Right cardiac atrium (tissue), 5 donors: ENCODE measurements around the gene RAB4A. TPM values are rescaled to one million over a fixed set of nuclear protein-coding genes. Genes with fewer than 3 reads are reported as not detected.
A peak's percentile ranks its signal among the peaks of the same experiment; 100 is the strongest.

ENCODE experiments used
- ATAC-seq, 2 donors: fragments of 200-7000 bp; cut with Tn5 transposase; one replicate each; pipeline versions ENCODE4 v1.8.0 to v1.9.1; 2020; ENCODE audit warnings: moderate library complexity in 2 of 2, mild to moderate bottlenecking in 1 of 2
- DNase-seq, 3 donors: peaks; one replicate each; pipeline ENCODE4 v3.0.0-alpha.2; 2020
- H3K27ac ChIP-seq: one replicate; pipeline ENCODE4 v1.5.1; 2013; ENCODE audit warnings: mild to moderate bottlenecking, low read length, control low read depth, moderate library complexity
- H3K27me3 ChIP-seq: one replicate; pipeline ENCODE4 v1.6.1; 2013; ENCODE audit not compliant: control insufficient read depth, insufficient read depth
- H3K4me1 ChIP-seq: one replicate; pipeline ENCODE4 v1.6.1; 2013; ENCODE audit warnings: low read length; ENCODE audit not compliant: control insufficient read depth, insufficient read depth
- H3K4me3 ChIP-seq: one replicate; pipeline ENCODE4 v1.5.1; 2013; ENCODE audit warnings: low read length, control low read depth
- H3K9me3 ChIP-seq: one replicate; pipeline ENCODE4 v1.6.1; 2013; ENCODE audit warnings: low read length; ENCODE audit not compliant: control insufficient read depth
- whole genome bisulfite sequencing: extraction: QIAGEN DNeasy Blood & Tissue Kit; methylation state at CpG from one replicate; pipeline ENCODE4 v1.1.7; 2013; 5-methylcytosine and 5-hydroxymethylcytosine counted together
- intact Hi-C, 4 donors: fragments of 100-400 bp; cut with DNase I; formaldehyde crosslinking; loops; one replicate each; pipeline versions ENCODE4 v1.11.0 to v1.14.0; 2022 to 2023
- polyA plus RNA-seq: library from polyadenylated mRNA; stranded (reverse); fragments of 200-250 nt; gene quantifications from one replicate; pipeline ENCODE4 v1.2.3, GENCODE V29; 2013
- total RNA-seq, 4 donors: library from RNA; stranded (reverse); fragmentation: NEBNext Ultra II Directional; extraction: Animal tissue kit (Norgen Biotek cat#: 25700); gene quantifications; one replicate each; pipeline ENCODE4 v1.2.1, GENCODE V29; 2021
- donor health status: healthy with polysubstance abuse.
- donor health status: DM: no; HTN: yes; CAD: no.
- donor health status: DM: no; HTN: no; CAD: no.
- donor health status: DM: no; HTN: yes; CAD: no; lungs with severe emphysema.
- donor health status: DM: yes; HTN: yes; CAD: no.

RAB4A gene
- total and polyA plus RNA-seq, 5 donors, result 50.1 to 114 (median 99.1) TPM

DNA sequence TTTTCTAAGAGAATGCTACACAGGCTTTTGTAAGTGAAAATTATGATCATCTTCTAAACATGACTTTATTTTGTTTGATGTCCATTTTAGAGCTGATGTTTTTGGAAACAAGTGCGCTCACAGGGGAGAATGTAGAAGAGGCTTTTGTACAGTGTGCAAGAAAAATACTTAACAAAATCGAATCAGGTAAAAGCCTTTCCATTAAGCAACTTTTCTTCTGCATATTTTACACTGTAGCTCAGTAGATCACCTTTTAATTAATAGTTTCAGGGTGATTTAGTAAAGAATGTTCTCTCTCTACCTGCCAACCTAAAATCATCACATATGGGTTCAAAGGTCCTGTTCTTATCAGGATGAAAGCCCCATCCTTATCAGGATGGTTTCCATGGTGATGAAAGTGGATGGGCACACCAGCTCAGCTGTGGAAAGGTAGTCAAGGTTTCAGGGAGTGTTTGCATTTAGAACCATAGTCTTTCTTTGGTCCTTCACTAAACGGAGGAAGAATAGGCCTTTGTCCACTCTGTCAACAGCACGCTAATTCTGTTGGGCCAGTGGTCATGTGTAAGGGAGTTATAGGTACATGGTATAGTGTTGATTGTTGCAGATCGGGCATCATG lies 28.1 kb downstream of the RAB4A start:
- H3K4me1 ChIP-seq, result no peaks in the 10 kb centered on the region
- intact Hi-C loops, result no loop called here
- H3K4me3 ChIP-seq, result no peak overlapping the region
- WGBS, result 91% methylated on average over 5 of the region's 5 CpGs
- no peaks in the 10 kb centered on the region for H3K27me3 ChIP-seq
- no peak for DNase-seq
- H3K27ac ChIP-seq, result no peak overlapping the region
- H3K9me3 ChIP-seq, result no peaks in the 10 kb centered on the region
- no peak for ATAC-seq

DNA sequence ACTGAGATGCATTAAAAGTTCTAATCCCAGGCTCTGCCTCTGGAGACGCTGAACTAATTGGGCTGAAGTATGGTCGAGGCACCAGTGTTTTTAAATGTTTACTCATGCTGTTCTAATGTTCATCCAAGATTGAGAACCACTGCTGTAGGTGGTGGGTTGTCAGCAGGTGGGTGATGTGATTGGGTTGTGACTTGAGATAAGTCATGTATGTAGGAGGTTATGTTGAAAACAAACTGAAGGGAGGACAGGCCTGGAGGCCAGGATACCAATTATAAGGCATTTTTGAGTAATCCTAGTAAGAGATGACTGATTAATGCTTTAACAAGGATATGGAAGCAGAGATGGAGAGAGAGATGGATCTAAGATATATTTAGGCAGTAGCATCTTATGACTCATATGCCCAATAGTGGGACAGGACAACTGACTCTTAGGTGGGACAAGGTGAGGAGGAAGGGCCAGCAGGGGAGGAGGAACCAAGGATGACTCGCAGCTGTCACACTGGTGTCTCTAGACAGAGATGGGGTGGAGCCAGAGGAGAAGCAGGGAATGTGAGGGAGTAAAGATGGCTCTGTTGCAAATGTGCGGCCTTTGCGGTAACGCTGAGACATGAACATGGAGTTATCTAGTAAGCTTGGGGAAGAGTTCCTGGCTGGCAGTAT lies 29.3 kb downstream of the RAB4A start:
- Histone ChIP-seq H3K27me3 (no peaks in the 10 kb centered on the region), H3K4me1 (no peaks in the 10 kb centered on the region), H3K4me3 (no peak overlapping the region), H3K27ac (no peak overlapping the region), H3K9me3 (no peaks in the 10 kb centered on the region)
- ATAC-seq (no peak), DNase-seq (no peak)
- 90% methylated on average over 6 of the region's 6 CpGs for WGBS
- intact Hi-C loops, result no loop called here

DNA sequence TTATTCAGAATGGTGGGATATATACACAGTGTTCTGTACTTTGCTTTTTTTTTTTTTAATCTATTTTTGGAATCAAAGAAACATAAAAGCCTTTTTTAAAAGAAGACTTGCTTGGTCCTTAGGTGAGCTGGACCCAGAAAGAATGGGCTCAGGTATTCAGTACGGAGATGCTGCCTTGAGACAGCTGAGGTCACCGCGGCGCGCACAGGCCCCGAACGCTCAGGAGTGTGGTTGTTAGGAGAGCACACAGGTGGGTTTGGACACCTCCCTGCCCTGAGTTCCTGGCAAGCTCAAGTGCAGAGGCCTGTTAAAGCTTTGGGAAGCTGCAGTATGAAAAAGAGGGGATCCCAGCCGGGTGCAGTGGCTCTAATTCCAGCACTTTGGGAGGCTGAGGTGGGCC lies 31.8 kb downstream of the RAB4A start:
- intact Hi-C loops, result no loop called here

DNA sequence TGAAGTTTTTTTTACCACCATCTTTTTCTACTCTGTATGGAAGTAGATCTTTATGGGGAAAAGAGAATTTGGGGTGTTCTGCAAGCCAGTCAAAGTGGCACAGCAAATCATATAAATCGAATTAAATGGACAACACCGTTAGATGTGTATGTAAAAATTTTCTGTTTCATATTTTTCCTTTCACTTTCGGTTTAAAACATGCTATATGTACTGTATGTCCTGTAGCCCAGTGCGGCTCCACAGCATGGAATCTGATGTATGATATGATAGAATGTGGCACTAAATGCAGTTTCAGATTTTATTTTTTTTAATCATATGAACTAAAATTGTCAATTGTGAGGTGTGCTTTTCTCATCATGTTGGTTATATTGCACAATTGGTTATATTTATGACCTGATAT lies 32.9 kb downstream of the RAB4A start:
- intact Hi-C loops, result no loop called here
- Histone ChIP-seq H3K27me3 (no peaks in the 10 kb centered on the region), H3K4me3 (no peak overlapping the region), H3K9me3 (no peaks in the 10 kb centered on the region), H3K27ac (no peak overlapping the region), H3K4me1 (no peaks in the 10 kb centered on the region)
- 92% methylated on average over 4 of the region's 4 CpGs for WGBS
- ATAC-seq (no peak), DNase-seq (no peak)

More for the DNA sequence above, 31.8 kb downstream of the RAB4A start:
- ATAC-seq (no peak), DNase-seq (no peak)
- Histone ChIP-seq H3K27me3 (no peaks in the 10 kb centered on the region), H3K9me3 (no peaks in the 10 kb centered on the region), H3K27ac (no peak overlapping the region), H3K4me1 (no peaks in the 10 kb centered on the region), H3K4me3 (no peak overlapping the region)
- 97% methylated on average over 8 of the region's 8 CpGs for WGBS

DNA sequence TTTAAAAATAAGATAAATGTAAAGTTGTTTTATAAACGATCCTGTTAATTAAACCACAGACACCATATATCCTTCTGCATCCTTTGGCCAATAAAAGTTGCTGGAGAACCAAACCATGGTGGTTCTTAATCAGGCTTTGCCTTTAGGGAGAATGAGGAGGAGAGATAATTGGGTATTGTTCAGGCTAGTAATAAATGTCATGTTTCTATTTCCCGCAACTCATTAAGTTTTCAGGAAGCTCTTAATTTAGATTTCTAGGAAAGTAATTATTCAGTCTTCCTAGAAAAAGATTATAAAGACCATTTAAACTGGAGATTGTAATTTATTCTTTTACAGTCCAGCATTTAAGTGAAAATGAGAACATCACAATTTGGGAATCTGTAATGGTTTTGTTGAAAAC lies 34.5 kb downstream of the RAB4A start:
- Histone ChIP-seq H3K27ac (no peak overlapping the region), H3K9me3 (no peaks in the 10 kb centered on the region), H3K4me3 (no peak overlapping the region), H3K4me1 (no peaks in the 10 kb centered on the region), H3K27me3 (no peaks in the 10 kb centered on the region)
- ATAC-seq (no peak), DNase-seq (no peak)
- 68% methylated on average over 2 of the region's 2 CpGs for WGBS
- intact Hi-C loops, result no loop called here

DNA sequence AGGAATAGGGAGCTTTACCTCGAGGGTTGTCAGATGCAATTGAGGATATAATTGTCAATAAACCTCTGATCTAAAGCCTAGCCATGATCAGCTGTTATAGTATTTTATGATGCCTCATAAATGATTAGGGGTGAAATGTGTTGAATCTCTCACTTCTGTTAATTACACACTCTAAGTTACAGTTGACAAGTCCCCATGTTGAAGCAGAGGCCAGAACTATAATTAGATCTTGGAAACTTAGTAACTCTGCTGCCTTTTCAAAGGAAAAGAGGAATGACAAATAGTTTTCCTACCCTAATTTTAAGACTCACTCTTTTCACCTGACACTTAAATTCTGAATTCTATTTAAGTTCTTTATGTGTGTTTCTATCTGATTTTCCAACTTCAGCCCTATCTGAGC lies 38.2 kb downstream of the RAB4A start:
- 66% methylated on average over 1 of the region's 1 CpG for WGBS
- Histone ChIP-seq H3K27ac (peak overlapping the region; percentile 68), H3K4me1 (peaks cover 2% of the 10 kb centered on the region), H3K9me3 (no peaks in the 10 kb centered on the region), H3K27me3 (no peaks in the 10 kb centered on the region), H3K4me3 (no peak overlapping the region)
- ATAC-seq (no peak), DNase-seq (no peak)
- intact Hi-C loops, result no loop called here

DNA sequence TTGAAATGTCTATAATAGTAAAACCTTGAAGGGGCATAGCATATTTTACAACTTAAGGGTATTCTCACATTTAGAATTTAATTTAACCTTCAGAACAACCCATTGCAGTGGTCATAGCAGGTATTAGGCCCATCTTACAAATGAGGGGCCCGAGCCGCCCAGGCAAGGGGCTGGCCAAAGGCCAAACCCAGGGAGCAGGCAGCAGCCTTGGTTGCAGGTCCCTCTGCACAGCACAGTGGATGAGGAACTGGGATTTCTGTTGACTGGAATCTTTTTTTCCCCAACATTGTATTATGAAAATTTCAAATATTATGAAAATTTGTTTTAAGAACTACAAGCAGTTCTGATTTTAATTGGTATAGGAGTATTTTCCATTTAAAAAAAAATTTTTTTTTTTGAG lies 38.8 kb downstream of the RAB4A start:
- DNase-seq, result no peak
- H3K9me3 ChIP-seq, result no peaks in the 10 kb centered on the region
- no peak overlapping the region for H3K27ac ChIP-seq
- ATAC-seq, result peak; percentile 40 to 56
- intact Hi-C loops, result no loop called here
- 76% methylated on average over 2 of the region's 2 CpGs for WGBS
- H3K4me3 ChIP-seq, result no peak overlapping the region
- peaks cover 2% of the 10 kb centered on the region for H3K4me1 ChIP-seq
- no peaks in the 10 kb centered on the region for H3K27me3 ChIP-seq

DNA sequence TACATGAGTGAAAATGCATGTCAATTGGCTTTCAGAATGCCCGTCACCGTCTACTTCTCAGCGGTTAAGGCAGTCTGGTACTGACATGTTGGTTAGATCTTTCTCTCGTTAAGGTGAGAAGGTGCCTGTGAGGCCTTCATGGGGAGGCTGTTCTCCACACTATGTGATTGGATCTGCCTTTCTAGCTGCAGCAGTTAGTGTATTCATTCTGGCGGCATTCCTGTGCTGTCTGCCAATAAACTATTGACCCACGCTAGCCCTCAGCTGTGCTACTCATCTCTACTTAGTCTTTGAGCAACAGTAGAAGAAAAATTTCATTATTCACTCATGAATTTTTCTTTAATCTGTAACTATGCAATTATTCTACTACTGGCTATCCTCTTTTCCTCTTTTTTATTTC lies 39.9 kb downstream of the RAB4A start:
- Histone ChIP-seq H3K27me3 (no peaks in the 10 kb centered on the region), H3K9me3 (no peaks in the 10 kb centered on the region), H3K4me3 (no peak overlapping the region), H3K27ac (peak overlapping the region; percentile 22), H3K4me1 (peaks cover 2% of the 10 kb centered on the region)
- peak; percentile 76 to 78 for ATAC-seq
- DNase-seq, result no peak
- WGBS, result 52% methylated on average over 6 of the region's 6 CpGs
- intact Hi-C loops, result no loop called here

DNA sequence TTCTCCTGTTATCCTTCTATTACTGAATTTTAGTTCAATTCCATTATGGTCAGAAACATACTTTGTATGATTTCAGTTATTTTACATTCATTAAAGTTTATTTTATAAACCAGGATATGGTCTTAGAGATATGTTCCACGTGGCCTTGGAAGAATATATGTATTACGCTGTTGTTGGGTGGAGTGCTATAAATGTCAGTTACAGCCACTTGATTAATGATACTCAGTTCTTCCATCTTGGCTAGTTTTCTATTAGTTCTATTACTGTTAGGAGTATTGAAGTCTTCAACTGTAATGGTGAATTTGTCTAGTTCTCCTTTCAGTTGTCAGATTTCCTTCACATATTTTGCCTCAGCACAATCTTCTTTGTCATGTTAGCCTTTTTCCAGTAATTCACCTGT lies 45.3 kb downstream of the RAB4A start:
- Histone ChIP-seq H3K4me1 (peaks cover 2% of the 10 kb centered on the region), H3K27me3 (no peaks in the 10 kb centered on the region), H3K27ac (no peak overlapping the region), H3K4me3 (no peak overlapping the region), H3K9me3 (no peaks in the 10 kb centered on the region)
- DNase-seq (no peak), ATAC-seq (no peak)
- intact Hi-C loops, result no loop called here
- WGBS, result 89% methylated on average over 2 of the region's 2 CpGs

DNA sequence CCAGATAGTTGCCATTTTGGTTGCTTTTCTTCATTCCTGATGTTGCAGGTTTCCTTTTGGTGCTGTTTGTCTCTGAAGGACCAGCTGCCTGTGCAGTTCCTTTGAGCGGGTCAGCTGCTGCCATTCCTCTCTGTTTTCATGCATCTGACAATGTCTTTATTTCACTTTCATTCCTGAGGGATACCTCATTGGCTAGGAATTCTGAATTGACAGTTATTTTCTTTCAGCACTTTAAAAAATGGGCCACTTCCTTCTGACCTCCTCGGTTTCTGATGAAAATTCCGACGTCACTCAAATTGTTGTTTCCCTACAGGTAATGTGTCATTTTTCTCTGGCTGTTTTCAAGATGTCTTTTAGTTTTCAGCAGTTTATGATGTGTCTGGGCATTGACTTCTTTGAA lies 47.1 kb downstream of the RAB4A start:
- Histone ChIP-seq H3K27me3 (no peaks in the 10 kb centered on the region), H3K27ac (no peak overlapping the region), H3K9me3 (no peaks in the 10 kb centered on the region), H3K4me3 (no peak overlapping the region), H3K4me1 (no peaks in the 10 kb centered on the region)
- ATAC-seq (no peak), DNase-seq (no peak)
- intact Hi-C loops, result no loop called here
- 79% methylated on average over 4 of the region's 4 CpGs for WGBS

DNA sequence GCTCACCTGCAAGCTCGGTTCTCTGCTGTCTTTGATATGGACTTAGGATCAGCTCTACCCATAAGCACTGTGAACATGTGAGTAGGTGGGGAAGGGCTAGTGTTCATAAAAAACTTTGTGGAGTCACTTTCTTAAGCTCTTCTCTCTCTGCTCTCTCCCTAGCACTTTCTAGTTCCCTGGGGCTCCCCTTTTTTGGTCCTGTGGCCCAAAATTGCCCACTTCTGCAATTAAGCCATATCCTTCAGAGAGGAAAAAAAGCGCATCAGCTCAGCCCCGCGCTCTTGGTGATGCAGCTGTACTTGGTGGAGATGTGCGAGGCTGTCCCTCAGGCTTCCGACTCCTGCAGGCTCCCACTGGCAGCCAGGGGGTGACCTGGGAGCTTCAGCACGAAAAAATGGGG lies 48.6 kb downstream of the RAB4A start:
- intact Hi-C loops, result no loop called here
- H3K4me1 ChIP-seq, result no peaks in the 10 kb centered on the region
- DNase-seq (no peak), ATAC-seq (no peak)
- H3K9me3 ChIP-seq, result no peaks in the 10 kb centered on the region
- no peaks in the 10 kb centered on the region for H3K27me3 ChIP-seq
- 92% methylated on average over 7 of the region's 7 CpGs for WGBS
- H3K27ac ChIP-seq, result no peak overlapping the region
- no peak overlapping the region for H3K4me3 ChIP-seq

DNA sequence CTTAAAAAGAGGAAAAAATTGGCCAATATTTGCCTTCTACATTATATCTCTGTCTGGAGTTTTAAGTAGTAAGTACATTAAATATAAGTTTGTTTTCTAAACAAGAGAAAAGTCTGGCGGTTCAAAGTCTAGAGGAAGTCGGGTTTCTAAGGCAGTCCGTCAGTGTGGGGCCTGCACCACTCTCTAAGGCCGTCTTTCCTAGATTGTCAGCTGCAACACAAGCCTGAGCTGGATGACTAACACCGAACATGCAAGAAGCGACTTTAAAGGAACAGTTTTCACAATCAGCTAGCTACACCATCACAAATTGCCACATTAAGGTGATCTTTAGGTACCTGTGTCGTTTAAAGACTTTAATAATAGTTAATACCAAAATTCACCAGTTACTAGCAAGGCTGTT lies 52.3 kb downstream of the RAB4A start:
- WGBS, result 91% methylated on average over 7 of the region's 7 CpGs

More for the DNA sequence above, 52.3 kb downstream of the RAB4A start:
- Histone ChIP-seq H3K27me3 (no peaks in the 10 kb centered on the region), H3K4me1 (no peaks in the 10 kb centered on the region), H3K9me3 (no peaks in the 10 kb centered on the region), H3K4me3 (no peak overlapping the region), H3K27ac (no peak overlapping the region)
- no peak for DNase-seq
- no peak for ATAC-seq
- intact Hi-C loops, result no loop called here
